ENCODE data around the gene HYI. TPM values are rescaled to one million over a fixed set of nuclear protein-coding genes. Genes with fewer than 3 reads are reported as not detected.

HYI gene
- total and polyA plus RNA-seq, 2 experiments from 2014 or later = 15.5 to 65.2 TPM

DNA sequence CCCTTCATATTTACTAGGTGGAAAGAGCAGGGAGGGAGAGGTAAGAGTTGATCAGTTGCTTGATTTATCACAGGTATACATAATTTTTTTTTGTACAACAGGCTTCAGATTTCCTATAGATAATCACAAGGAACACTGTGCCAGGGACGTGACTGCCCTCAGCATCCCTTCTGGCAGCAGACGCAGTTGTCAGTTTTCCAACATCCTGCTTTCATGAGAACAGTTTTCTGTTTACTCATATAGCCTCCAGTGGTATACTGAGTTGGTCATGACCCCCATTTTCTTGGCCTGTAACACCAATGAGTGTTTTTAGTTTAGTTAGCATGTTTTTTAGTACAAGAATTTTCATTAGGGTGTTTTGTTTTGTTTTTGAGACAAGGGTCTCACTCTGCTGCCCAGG lies 39.1 kb upstream of the HYI start:
- peak in 1 of 2 donors; percentile 51 for DNase-seq (ENCODE audit: low read depth in 1 of 2, low spot score in 1 of 2)

DNA sequence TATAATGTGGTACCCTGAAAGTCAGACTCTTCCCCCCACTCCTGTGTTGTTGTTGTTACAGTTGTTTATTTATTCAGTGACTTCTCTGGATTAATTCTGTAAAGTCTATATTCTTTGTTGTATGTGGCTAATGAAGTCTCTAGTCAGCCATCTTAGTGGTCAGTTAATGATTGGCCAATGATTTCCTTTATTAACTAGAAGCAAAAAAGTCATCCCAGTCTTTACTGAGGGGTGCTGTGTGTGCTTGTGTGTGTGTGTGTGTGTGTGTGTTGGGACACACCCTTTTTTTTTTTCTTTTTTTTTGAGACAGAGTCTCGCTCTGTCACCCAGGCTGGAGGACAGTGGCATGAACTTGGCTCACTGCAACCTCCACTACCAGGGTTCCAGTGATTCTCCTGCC lies 37.3 kb upstream of the HYI start:
- Histone ChIP-seq H3K27ac (no peak overlapping the region), H3K4me3 (no peak overlapping the region), H3K27me3 (no peaks in the 10 kb centered on the region), H3K4me1 (ENCODE audit: low read depth) (no peaks in the 10 kb centered on the region), H3K36me3 (no peaks in the 10 kb centered on the region), H3K9me3 (ENCODE audit: low read depth) (no peaks in the 10 kb centered on the region)
- DNase-seq (ENCODE audit: low read depth in 1 of 2, low spot score in 1 of 2) = no peak
- TF ChIP-seq, protein P1, sequence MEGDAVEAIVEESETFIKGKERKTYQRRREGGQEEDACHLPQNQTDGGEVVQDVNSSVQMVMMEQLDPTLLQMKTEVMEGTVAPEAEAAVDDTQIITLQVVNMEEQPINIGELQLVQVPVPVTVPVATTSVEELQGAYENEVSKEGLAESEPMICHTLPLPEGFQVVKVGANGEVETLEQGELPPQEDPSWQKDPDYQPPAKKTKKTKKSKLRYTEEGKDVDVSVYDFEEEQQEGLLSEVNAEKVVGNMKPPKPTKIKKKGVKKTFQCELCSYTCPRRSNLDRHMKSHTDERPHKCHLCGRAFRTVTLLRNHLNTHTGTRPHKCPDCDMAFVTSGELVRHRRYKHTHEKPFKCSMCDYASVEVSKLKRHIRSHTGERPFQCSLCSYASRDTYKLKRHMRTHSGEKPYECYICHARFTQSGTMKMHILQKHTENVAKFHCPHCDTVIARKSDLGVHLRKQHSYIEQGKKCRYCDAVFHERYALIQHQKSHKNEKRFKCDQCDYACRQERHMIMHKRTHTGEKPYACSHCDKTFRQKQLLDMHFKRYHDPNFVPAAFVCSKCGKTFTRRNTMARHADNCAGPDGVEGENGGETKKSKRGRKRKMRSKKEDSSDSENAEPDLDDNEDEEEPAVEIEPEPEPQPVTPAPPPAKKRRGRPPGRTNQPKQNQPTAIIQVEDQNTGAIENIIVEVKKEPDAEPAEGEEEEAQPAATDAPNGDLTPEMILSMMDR (IDR thresholded peaks at IDR 0.05; ENCODE audit: low read depth, low read length) = no peak

More for the DNA sequence above, 39.1 kb upstream of the HYI start:
- TF ChIP-seq, protein P1 (IDR thresholded peaks at IDR 0.05; ENCODE audit: low read depth, low read length) = no peak
- H3K36me3 ChIP-seq = no peaks in the 10 kb centered on the region
- no peaks in the 10 kb centered on the region for H3K27me3 ChIP-seq
- H3K9me3 ChIP-seq (ENCODE audit: low read depth) = no peaks in the 10 kb centered on the region
- H3K4me1 ChIP-seq (ENCODE audit: low read depth) = no peaks in the 10 kb centered on the region
- H3K27ac ChIP-seq = no peak overlapping the region
- no peak overlapping the region for H3K4me3 ChIP-seq

DNA sequence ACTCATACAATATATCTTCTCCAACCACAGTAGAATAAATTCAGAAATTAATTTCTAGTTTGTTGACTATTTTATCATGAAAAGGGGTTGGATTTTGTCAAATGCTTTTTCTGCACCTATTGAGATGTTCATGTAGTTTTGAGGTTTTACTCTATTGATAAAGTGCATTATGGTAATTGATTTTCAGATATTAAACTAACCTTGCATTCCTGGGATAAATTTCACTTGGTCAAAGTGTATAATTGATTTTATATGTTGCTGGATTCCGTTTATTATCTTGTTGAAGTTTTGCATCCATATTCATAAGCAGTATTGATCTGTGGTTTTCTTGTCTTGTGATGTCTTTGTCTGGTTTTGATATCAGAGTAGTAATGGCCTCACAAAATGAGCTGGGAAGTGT lies 34.4 kb upstream of the HYI start:
- no peak overlapping the region for H3K27ac ChIP-seq
- no peak overlapping the region for H3K4me3 ChIP-seq
- H3K4me1 ChIP-seq (ENCODE audit: low read depth) = no peaks in the 10 kb centered on the region
- no peaks in the 10 kb centered on the region for H3K27me3 ChIP-seq
- TF ChIP-seq, protein P1 (IDR thresholded peaks at IDR 0.05; ENCODE audit: low read depth, low read length) = no peak
- H3K9me3 ChIP-seq (ENCODE audit: low read depth) = no peaks in the 10 kb centered on the region
- H3K36me3 ChIP-seq = no peaks in the 10 kb centered on the region
- DNase-seq (ENCODE audit: low read depth in 1 of 2, low spot score in 1 of 2) = no peak

DNA sequence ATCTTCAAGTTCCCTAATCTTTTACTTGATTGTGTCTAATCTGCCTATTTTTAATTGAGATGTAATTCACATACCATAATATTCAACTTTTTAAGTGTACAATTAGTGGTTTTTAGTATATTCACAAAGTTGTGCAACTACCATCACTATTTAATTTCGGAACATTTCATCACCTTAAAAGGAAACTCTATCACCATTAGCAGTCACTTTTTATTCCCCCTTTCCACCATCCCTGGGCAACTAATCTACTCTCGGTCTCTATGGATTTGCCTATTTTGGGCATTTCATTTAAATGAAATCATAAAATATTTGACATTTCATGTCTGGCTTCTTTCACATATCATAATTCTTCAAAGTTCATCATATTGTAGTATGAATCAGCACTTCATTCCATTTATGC lies 30.6 kb upstream of the HYI start:
- Histone ChIP-seq H3K27me3 (no peaks in the 10 kb centered on the region), H3K4me3 (no peak overlapping the region), H3K9me3 (ENCODE audit: low read depth) (no peaks in the 10 kb centered on the region), H3K36me3 (no peaks in the 10 kb centered on the region), H3K27ac (no peak overlapping the region), H3K4me1 (ENCODE audit: low read depth) (no peaks in the 10 kb centered on the region)
- DNase-seq (ENCODE audit: low read depth in 1 of 2, low spot score in 1 of 2) = no peak
- TF ChIP-seq, protein P1 (IDR thresholded peaks at IDR 0.05; ENCODE audit: low read depth, low read length) = no peak

DNA sequence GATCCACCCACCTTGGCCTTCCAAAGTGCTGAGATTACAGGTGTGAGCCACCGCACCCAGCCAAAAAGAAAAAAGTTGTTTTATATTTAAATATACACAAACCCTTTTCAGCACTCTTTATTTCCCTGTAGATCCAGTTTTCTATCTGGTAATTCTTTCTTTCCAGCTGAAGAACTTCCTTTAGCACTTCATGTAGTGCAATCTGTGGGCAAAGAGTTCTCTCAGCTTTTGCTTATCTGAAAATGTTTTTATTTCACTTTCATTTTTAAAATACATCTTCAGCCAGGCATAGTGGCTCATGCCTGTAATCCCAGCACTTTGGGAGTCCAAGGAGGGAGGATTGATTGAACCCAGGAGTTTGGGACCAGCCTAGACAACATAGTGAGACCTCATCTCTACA lies 28.5 kb upstream of the HYI start:
- TF ChIP-seq, protein P1 (IDR thresholded peaks at IDR 0.05; ENCODE audit: low read depth, low read length) = no peak
- Histone ChIP-seq H3K36me3 (no peaks in the 10 kb centered on the region), H3K9me3 (ENCODE audit: low read depth) (no peaks in the 10 kb centered on the region), H3K4me3 (no peak overlapping the region), H3K4me1 (ENCODE audit: low read depth) (no peaks in the 10 kb centered on the region), H3K27ac (no peak overlapping the region), H3K27me3 (no peaks in the 10 kb centered on the region)
- DNase-seq (ENCODE audit: low read depth in 1 of 2, low spot score in 1 of 2) = peak in 1 of 2 donors; percentile 28

DNA sequence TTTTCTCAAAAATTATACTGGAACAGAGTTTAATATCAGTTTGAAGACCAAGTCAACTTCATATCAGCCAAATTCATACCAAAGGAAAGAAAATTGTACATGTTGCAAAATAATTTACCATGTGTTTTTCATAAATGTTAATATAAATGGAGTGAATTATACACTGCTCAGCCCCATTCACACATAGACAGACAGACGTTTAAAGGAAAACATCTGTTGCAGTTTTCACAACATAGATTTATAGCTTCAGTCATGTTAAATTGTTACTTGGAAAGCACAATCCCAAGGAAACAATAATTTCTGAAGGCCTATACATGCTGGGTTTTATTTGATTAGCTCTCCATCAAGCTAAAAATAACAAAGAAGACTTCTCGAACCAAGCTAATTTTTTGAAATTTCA lies 27.8 kb upstream of the HYI start:
- H3K36me3 ChIP-seq = no peaks in the 10 kb centered on the region
- no peak overlapping the region for H3K4me3 ChIP-seq
- no peaks in the 10 kb centered on the region for H3K27me3 ChIP-seq
- TF ChIP-seq, protein P1 (IDR thresholded peaks at IDR 0.05; ENCODE audit: low read depth, low read length) = no peak
- no peaks in the 10 kb centered on the region for H3K9me3 ChIP-seq (ENCODE audit: low read depth)
- H3K4me1 ChIP-seq (ENCODE audit: low read depth) = no peaks in the 10 kb centered on the region
- no peak for DNase-seq (ENCODE audit: low read depth in 1 of 2, low spot score in 1 of 2)
- no peak overlapping the region for H3K27ac ChIP-seq

All from cardiac muscle cell (in vitro differentiated cells and primary cell).